Testis (tissue), 3 donors: Measurements from ENCODE around the gene SYK. TPM values are rescaled to one million over a fixed set of nuclear protein-coding genes. Genes with fewer than 3 reads are reported as not detected.

ENCODE experiments used
- DNase-seq: peaks from one replicate; pipeline ENCODE4 v3.0.0-alpha.2; 2019
- H3K27ac ChIP-seq, 2 donors: fragments of 200-600 bp; sonication (generic); one replicate each; pipeline ENCODE4 v1.5.1; 2019
- H3K27me3 ChIP-seq: fragments of 200-600 bp; sonication (generic); one replicate; pipeline ENCODE4 v1.5.1; 2019
- H3K36me3 ChIP-seq: fragments of 200-600 bp; sonication (generic); one replicate; pipeline ENCODE4 v1.5.1; 2017; ENCODE audit warnings: low read depth; ENCODE audit errors: missing control alignments
- H3K4me1 ChIP-seq: fragments of 200-600 bp; sonication (generic); one replicate; pipeline ENCODE4 v1.5.1; 2019
- H3K4me3 ChIP-seq, 2 donors: fragments of 200-600 bp; sonication (generic); one replicate each; pipeline ENCODE4 v1.5.1; 2017 to 2019
- H3K9me3 ChIP-seq: fragments of 200-600 bp; sonication (generic); one replicate; pipeline ENCODE4 v1.5.1; 2017
- CTCF ChIP-seq, 3 experiments: fragments of 450-650 bp in 2 of 3; fragments of 200-600 bp in 1 of 3; sonication (generic) in 1 of 3; IDR thresholded peaks; one replicate each; pipeline ENCODE4 v1.5.1; 2016 to 2019; ENCODE audit warnings: antibody characterized with exemption in 3 of 3, mild to moderate bottlenecking in 2 of 3, moderate library complexity in 1 of 3
- POLR2A ChIP-seq: fragments of 450-650 bp; IDR thresholded peaks from one replicate; pipeline ENCODE4 v1.6.1; 2017; ENCODE audit warnings: antibody characterized with exemption, mild to moderate bottlenecking, moderate library complexity
- WGBS, 2 donors: methylation state at CpG; one replicate each; pipeline ENCODE4 v1.1.5; 2018; 5-methylcytosine and 5-hydroxymethylcytosine counted together
- intact Hi-C: fragments of 100-400 bp; cut with DNase I; formaldehyde crosslinking; loops from one replicate; pipeline ENCODE4 v1.15.1; 2023; ENCODE audit warnings: low total_unique reads
- polyA plus RNA-seq: library from polyadenylated mRNA; stranded (reverse); fragments of 350-450 nt; fragmentation: Illumina TruSeq; extraction: RNeasy Lipid Tissue Mini Kit (QIAGEN cat#74804); gene quantifications from one replicate; pipeline ENCODE4 v1.2.3, GENCODE V29; 2014; ENCODE audit warnings: low read depth, low replicate concordance; ENCODE audit not compliant: insufficient read depth
- total RNA-seq, 2 donors: library from RNA; depleted of rRNA; stranded (reverse); fragments of >200 nt; gene quantifications; one replicate each; pipeline ENCODE4 v1.2.3, GENCODE V29; 2016

The SYK gene
- total and polyA plus RNA-seq, 3 donors from 2014 or later = 22.0 to 51.1 (median 30.8) TPM

GRCh38 chr9:90857091-90857490 lies 55.5 kb downstream of the SYK start:
- no peak for TF ChIP-seq POLR2A
- no peak for TF ChIP-seq CTCF (IDR thresholded peaks at IDR 0.05)
- no peak overlapping the region for H3K27ac ChIP-seq
- 92 to 98% methylated on average over 6 of the region's 6 CpGs for WGBS, 2 donors
- no peaks in the 10 kb centered on the region for H3K27me3 ChIP-seq
- no peaks in the 10 kb centered on the region for H3K36me3 ChIP-seq
- H3K9me3 ChIP-seq = no peaks in the 10 kb centered on the region
- intact Hi-C loops = no loop called here
- no peak overlapping the region for H3K4me3 ChIP-seq
- peaks cover 10% of the 10 kb centered on the region for H3K4me1 ChIP-seq
- DNase-seq = no peak

- Histone ChIP-seq H3K36me3 (no peaks in the 10 kb centered on the region), H3K27me3 (no peaks in the 10 kb centered on the region), H3K4me3 (no peak overlapping the region), H3K9me3 (no peaks in the 10 kb centered on the region), H3K27ac (no peak overlapping the region), H3K4me1 (peaks cover 7% of the 10 kb centered on the region)
- 75 to 90% methylated on average over 5 of the region's 5 CpGs for WGBS, 2 donors
- TF ChIP-seq CTCF (IDR thresholded peaks at IDR 0.05) = no peak
- TF ChIP-seq POLR2A = no peak
- DNase-seq = no peak
- intact Hi-C loops = no loop called here
Measured at GRCh38 chr9:90857855-90858254, 56.2 kb downstream of the SYK start.

GRCh38 chr9:90858457-90858901 lies 56.9 kb downstream of the SYK start:
- Histone ChIP-seq H3K4me1 (peaks cover 4% of the 10 kb centered on the region), H3K9me3 (no peaks in the 10 kb centered on the region), H3K4me3 (no peak overlapping the region), H3K36me3 (no peaks in the 10 kb centered on the region), H3K27ac (no peak overlapping the region), H3K27me3 (no peaks in the 10 kb centered on the region)
- 65 to 90% methylated on average over 4 of the region's 4 CpGs for WGBS, 2 donors
- no peak for TF ChIP-seq CTCF (IDR thresholded peaks at IDR 0.05)
- TF ChIP-seq POLR2A = no peak
- DNase-seq = no peak
- intact Hi-C loops = no loop called here

GRCh38 chr9:90860382-90860781 lies 58.8 kb downstream of the SYK start:
- WGBS, 2 donors = 94 to 99% methylated on average over 5 of the region's 5 CpGs
- Histone ChIP-seq H3K36me3 (no peaks in the 10 kb centered on the region), H3K4me1 (no peaks in the 10 kb centered on the region), H3K9me3 (no peaks in the 10 kb centered on the region), H3K27ac (no peak overlapping the region), H3K27me3 (no peaks in the 10 kb centered on the region), H3K4me3 (no peak overlapping the region)
- DNase-seq = no peak
- TF ChIP-seq CTCF (IDR thresholded peaks at IDR 0.05) (no peak), POLR2A (no peak)
- intact Hi-C loops = no loop called here

- H3K9me3 ChIP-seq = no peaks in the 10 kb centered on the region
- 83 to 94% methylated on average over 6 to 7 of the region's 7 CpGs for WGBS, 2 donors
- intact Hi-C loops = no loop called here
- H3K27ac ChIP-seq = no peak overlapping the region
- H3K4me3 ChIP-seq = no peak overlapping the region
- no peaks in the 10 kb centered on the region for H3K27me3 ChIP-seq
- no peaks in the 10 kb centered on the region for H3K36me3 ChIP-seq
- DNase-seq = no peak
- H3K4me1 ChIP-seq = no peaks in the 10 kb centered on the region
- no peak for TF ChIP-seq CTCF (IDR thresholded peaks at IDR 0.05)
- no peak for TF ChIP-seq POLR2A
Measured at GRCh38 chr9:90860826-90861225, 59.2 kb downstream of the SYK start.
